GM18873 (cell line): ENCODE measurements around the gene APBA2.

ENCODE experiments used
- ATAC-seq: cut with Tn5 transposase; IDR thresholded peaks from one replicate; pipeline ENCODE4 v1.9.1; 2021; ENCODE audit warnings: mild to moderate bottlenecking, moderate library complexity, moderate number of reproducible peaks; ENCODE audit not compliant: unreplicated experiment, low FRiP score

APBA2 gene

GRCh38 chr15:28914046-28914445 lies 28.3 kb downstream of the APBA2 start:
- ATAC-seq = no peak

- no peak for ATAC-seq
These were observed 28.8 kb downstream of the APBA2 start for GRCh38 chr15:28914483-28915023.

- no peak for ATAC-seq
These were observed 29.5 kb downstream of the APBA2 start for GRCh38 chr15:28915041-28915810.

- no peak for ATAC-seq
These were observed 30.2 kb downstream of the APBA2 start for GRCh38 chr15:28915935-28916334.

GRCh38 chr15:28917791-28918140 lies 32.0 kb downstream of the APBA2 start:
- no peak for ATAC-seq

- ATAC-seq = no peak
These were observed 32.6 kb downstream of the APBA2 start for GRCh38 chr15:28918141-28918983.

GRCh38 chr15:28919201-28919635 lies 33.4 kb downstream of the APBA2 start:
- no peak for ATAC-seq

GRCh38 chr15:28919679-28920655 lies 34.2 kb downstream of the APBA2 start:
- ATAC-seq = no peak

GRCh38 chr15:28920781-28921331 lies 35.1 kb downstream of the APBA2 start:
- no peak for ATAC-seq

GRCh38 chr15:28921336-28921735 lies 35.6 kb downstream of the APBA2 start:
- ATAC-seq = no peak

- no peak for ATAC-seq
These were observed 36.3 kb downstream of the APBA2 start for GRCh38 chr15:28921919-28922706.

- ATAC-seq = no peak
These were observed 36.9 kb downstream of the APBA2 start for GRCh38 chr15:28922707-28923012.

- no peak for ATAC-seq
These were observed 38.0 kb downstream of the APBA2 start for GRCh38 chr15:28923726-28924280.

- ATAC-seq = no peak
These were observed 41.3 kb downstream of the APBA2 start for GRCh38 chr15:28927043-28927442.

GRCh38 chr15:28929200-28929599 lies 43.4 kb downstream of the APBA2 start:
- no peak for ATAC-seq

GRCh38 chr15:28930011-28930410 lies 44.2 kb downstream of the APBA2 start:
- ATAC-seq = no peak

GRCh38 chr15:28930476-28931291 lies 44.9 kb downstream of the APBA2 start:
- ATAC-seq = no peak

GRCh38 chr15:28931828-28932227 lies 46.1 kb downstream of the APBA2 start:
- ATAC-seq = no peak
